HG03521 (cell line): Measurements from ENCODE around the gene DMAC2L.

ENCODE experiments used
- ATAC-seq: cut with Tn5 transposase; IDR thresholded peaks from one replicate; pipeline ENCODE4 v1.9.1; 2021; ENCODE audit warnings: mild to moderate bottlenecking, moderate library complexity; ENCODE audit not compliant: unreplicated experiment

Gene DMAC2L

DNA sequence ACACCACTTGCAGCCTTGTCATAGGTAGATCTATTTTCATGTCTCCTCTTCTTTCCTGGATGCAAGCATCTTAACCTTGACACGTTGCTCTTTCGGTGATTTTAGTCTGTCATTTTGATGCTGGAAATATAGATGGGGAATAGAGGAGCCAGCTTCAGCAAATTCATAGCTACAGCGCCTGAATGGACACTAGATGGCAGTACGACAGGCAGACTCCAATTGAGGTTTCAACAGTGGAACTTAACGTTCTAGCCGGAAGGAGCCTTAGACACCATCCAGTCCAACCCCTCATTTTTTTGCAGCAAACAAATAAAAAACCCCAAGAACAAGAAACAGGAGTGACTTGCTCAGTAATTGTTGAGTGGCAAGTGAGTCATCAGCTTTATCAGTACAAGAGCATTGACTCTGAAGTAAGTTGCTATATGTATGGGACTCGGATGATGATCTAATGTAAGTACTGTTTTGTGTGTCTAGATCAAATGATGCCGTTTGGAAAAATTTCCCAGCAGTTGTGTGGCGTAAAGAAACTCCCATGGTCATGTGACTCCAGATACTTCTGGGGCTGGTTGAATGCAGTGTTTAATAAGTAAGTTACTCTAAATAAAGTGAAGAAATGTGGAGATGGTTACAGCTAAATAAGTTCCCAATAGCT lies 9.0 kb downstream of the DMAC2L start:
- peak; percentile 88 for ATAC-seq

DNA sequence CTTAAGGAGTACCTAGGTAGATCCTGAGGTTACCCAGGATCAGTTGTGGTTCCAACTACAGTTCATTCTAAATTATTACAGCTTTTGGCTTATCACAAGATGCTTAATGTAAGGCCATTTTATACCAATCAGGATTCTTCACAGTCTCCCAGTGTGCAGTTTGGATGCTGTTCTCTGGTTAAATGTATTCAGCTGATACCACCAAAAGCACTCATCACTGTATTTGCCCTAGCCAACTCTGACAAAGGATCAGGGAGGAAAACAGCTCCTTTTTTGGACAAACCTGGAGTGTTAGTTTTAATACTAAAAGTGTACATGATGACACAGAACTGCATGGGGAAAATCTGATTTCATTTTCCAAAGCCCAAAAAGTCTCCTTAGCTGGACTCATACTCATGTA lies 19.5 kb downstream of the DMAC2L start:
- no peak for ATAC-seq

DNA sequence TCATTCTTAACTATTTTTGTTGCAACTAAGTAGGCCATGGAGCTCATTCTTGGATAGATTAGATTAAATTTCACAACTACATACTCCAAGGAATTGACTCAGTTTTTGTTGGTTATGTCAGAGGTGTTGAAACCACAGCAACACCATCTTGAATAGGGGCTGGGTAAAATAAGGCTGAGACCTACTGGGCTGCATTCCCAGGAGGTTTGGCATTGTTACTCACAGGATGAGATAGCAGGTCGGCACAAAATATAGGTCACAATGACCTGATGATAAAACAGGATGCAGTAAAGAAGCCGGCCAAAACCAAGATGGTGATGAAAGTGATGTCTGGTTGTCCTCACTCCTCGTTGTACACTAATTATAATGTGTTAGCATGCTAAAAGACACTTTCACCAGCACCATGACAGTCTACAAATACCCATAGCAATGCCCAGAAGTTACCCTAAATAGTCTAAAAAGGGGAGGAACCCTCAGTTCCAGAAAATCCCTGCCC lies 20.9 kb downstream of the DMAC2L start:
- no peak for ATAC-seq

DNA sequence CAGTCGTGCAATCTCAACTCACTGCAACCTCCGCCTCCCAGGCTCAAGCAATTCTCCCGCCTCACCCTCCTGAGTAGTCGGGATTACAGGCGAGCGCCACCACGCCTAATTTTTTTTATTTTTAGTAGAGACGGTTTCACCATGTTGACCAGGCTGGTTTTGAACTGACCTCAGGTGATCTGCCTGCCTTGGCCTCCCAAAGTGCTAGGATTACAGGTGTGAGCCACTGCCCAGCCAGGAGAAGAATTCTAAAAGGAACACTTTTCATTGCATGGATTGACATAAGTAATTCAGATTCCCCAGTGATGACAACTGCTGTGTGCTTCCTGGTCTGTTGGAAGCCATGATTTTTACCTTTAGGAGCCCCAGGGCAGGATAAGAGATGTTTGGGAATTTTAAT lies 22.1 kb downstream of the DMAC2L start:
- ATAC-seq: no peak

DNA sequence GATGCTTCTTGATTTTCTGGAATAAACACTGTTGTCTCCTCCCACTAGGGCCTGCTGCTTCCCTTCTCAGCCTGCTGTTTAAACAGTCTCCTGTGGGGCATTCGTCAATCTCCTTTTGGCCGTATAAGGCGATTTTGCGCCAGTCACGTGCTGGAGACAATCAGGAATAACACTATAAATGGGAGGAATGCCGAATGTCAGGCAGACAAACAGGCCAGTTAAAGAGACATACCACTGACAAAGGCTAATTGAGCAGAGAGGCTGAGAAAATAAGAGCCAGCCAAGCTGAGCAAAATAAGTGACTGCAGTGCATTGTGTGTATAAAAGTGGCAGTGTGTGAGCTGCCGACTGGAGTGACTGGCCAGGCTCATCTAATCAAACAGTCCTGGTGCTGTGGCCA lies 23.3 kb downstream of the DMAC2L start:
- no peak for ATAC-seq

DNA sequence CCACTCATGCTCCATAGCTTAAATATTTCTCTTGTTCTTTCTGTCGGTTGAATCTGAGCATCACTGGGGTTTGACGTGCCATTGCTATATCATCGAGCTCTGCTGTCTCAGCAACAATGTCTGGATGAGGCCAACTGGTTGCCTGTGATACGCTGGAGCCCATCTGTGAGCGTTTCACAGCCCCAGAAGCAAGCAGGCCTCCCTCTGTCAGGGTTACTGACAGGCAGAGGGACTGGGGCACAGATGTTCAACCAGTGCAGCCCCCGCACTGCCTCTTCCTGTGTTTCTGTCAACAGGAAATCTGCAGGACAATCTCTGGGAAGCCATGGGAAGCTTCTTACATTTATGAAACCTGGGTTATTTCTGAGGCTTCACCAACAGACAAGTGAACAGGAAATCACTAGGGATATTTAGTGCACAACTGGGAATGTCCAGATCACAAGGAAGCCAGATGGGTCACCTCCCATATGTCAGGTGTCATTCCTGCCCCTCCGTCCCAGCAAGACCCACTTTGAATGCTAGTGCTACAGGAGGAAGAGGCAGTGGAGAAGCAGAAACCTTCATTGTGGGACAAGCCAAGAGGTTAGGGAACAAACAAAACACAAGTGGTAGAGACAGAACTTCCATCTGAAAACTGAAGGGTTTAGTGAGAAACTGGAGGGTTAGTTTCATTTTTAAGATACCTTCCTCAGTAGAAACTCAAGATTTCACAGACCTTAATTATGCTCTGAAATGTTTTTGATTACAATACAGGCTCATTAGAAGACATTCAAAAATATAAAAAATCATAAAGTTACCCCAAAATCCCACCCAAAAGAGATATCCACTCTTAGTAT lies 24.1 kb downstream of the DMAC2L start:
- no peak for ATAC-seq

DNA sequence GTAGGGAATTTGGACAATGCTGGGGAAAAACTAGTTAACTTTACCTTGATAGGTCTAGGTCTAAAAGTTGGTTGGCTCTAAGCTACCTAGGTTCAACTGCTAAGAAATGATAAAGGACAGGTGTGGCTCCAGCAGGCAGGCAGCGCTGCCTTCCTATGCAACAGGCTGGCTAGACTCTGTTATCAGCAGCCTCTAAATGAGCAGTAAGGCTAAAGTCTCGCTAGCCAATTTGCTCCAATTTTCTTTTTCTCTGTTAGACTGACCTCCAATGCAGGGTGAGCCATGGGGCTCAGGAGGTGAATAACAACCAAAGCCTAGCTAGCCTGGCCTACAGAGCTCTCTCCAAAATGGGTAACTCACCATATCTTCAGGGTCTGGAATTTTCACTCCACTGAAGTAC lies 26.5 kb downstream of the DMAC2L start:
- no peak for ATAC-seq

DNA sequence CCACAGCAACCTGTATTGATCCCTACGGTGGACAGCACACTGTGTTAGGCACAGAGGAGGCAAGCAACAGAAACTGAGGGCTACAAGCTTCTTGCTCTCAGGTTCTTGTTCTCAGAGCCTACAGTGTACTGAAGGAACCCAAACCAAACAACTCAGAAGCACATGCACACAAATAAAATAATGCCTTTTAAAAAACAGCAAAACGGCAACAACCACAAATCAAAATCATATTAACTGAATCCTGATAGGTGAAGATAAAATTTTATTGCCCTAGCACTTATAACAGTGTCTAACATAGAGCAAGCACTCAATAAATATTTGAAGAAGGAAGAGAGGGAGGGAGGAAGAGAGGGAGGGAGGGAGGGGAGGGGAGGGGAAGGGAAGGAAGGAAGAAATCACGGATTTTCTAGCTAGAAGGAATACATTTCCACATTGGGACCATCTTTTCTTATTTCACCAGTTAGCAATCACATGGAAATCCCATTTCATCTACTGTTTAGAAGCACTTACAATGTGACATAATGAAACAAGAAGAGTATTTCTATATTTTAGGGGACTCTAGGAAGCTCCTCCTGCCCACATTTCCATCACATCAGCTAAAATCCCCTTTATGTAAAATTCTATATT lies 27.2 kb downstream of the DMAC2L start:
- no peak for ATAC-seq

DNA sequence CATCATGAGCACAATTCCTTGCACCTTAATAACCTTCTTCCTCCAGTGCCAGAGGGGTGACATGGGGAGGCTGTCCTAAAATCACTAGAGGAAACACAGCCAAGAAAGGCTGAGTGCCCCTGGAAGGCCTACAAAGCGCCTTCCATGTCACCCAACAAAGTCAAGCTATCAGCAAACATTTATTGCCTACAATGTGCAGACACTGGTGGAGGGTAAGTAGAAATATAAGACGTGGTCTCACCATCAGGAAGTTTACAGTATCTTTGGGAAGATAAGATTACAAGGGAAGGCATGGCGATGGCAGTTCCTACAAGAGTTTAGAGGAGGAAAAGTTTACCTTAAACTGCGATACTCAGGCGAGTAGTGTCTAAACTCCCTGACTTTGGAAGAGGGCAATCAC lies 27.9 kb downstream of the DMAC2L start:
- no peak for ATAC-seq

DNA sequence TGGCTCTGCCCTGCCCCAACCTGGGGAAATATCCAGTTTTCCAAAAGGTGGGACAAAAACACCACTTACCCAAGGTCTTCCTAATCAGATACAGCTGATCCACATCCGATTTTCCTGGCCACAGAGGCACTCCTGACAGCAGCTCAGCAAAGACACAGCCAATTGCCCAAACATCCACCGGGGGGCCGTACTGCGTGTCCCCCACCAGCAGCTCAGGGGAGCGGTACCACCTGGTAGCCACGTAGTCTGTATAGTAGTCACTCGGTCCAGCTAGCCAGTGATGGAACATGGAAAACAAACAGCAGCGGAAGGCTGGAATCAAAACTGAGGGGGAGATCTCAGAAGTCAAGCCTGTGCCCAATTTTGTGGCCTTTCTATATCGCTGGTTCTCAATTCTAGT lies 28.8 kb downstream of the DMAC2L start:
- ATAC-seq: no peak

DNA sequence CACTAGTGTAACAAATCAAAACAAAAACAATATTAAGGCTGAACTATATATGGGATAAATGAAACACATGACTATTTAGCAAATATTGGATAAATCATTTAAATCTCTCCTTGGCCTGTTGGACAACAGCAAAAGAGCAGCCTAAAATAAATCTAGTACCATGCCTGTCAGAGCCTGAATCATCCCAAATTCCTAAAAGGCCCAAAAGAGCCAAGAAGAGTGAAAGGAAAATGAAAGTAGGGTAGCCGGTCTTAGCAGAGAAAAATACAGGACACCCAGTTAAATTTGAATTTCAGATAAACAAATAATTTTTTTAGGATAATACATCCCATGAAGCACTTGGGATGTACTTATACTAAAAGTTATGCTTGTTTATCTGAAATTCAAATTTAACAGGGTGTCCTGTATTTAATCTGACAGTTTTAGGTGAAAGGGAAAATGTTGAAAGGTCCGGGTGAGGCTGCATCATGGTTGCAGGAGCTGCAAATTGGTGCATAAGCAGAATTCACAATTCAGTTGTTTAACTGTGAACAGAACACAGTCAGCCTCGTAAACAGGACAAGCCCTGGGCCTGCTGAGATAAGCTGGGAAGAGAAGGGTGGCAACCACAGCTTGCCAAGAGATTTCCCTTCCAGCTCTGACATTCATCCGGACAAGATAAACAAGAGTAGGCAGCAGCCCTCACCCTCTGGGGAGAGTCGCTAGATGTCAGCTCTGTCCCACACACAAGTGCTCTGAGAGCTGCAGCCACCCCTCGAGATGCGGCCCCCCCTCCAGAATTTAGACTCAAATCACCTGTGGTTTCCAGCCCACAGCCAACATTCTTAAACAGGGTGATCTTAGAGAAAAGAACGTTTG lies 30.3 kb downstream of the DMAC2L start:
- ATAC-seq: peak; percentile 53

DNA sequence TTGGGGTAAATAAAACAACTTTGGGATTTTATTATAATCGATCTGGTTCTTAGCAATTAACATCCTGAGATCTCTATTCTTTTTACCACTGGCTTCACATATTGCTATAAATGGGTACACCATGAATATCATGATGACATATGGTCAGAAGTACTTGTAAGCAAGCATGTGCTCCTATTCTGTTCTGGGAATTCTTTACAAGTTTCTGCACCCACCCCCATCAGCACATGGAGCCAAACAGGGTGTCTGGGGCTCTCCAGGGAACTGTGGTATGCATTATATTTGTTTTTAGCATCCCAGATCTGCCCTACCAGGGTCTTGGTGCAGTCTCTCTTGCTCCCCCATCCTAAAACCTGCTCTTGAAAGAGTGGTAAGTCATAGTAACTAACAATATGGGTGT lies 31.3 kb downstream of the DMAC2L start:
- no peak for ATAC-seq

DNA sequence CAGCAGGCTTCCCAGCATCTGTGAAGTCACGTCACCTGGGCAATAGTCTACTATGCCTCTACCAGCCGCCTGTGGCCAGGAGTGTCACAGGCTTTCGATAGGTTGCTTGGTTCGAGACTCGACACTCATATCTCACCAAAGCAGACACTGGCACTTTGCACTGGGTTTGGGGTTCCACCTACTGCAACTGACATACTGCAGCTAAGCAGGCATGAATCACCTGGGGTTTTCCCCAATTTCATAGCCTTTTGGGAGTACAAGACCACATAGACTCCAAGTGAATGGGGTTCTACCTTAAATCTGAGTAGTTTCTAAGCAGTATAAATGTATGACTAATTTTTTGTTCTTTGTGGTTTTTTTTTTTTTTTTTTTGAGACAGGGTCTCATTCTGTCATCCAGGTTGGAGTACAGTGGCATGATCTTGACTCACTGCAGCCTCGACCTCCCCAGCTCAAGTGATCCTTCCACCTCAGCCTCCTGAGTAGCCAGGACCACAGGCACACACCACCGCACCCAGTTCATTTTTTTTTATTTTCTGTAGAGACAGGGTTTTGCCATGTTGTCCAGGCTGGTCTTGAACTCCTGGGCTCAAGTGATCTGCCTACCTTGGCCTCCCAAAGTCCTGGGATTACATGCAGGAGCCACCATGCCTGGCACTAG lies 32.1 kb downstream of the DMAC2L start:
- no peak for ATAC-seq

DNA sequence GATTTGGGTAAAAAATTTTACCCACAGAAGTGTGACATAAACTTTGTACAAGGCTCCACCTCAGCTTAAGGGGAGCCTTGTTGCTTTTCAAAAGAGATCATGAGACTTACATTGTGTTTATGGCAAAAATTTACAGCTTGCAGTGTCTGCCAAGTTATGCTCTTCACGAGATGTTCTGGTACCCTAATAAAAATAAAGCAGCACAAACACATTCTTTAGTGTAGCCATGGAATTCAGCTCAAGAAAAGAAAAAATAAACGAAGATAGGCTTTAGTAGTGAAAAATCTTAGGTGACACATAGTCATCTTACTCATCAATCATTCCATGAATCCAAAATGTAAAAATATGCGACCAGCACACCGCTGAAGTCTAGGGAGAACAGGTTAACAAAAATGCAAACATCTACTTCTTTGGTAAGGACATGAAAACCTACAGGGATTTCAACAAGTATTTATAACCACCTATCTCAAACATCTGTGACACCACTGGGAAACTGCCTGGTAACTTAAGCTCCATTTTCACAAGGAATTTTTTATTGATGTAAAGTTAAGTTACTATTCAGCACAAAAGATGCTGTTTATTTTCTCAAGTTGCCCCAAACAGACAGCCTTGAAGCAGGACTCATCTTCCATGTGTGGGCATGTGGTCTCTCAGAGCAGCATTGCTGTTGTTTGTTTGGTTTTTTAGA lies 32.9 kb downstream of the DMAC2L start:
- no peak for ATAC-seq

DNA sequence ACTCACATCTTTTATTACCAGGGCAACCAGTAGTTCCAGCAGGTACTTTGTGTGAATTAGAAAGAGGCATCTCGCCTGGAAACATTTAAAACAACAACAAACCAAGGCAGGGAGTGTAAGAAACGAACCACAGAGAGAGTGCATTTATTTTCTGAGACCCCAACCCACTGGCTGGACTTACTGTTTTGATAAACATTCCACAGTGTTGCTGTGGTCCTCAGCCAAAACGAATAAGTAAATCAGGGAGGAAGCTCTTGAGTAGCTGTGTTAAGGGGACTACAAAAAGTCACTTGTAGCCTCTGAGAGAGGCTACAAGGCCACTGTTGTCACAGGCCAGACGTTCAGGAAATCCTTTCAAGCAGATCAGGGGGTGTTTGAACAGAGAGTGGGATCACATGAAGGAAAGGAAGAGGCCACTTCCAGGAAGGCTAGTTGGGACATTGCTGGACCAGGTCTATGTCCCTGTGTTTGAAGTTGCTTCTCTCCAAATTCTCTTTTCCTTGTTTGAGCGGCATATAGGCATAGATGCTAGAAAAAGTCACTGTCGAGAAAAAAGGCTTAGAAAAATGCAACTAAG lies 33.8 kb downstream of the DMAC2L start:
- ATAC-seq: no peak

DNA sequence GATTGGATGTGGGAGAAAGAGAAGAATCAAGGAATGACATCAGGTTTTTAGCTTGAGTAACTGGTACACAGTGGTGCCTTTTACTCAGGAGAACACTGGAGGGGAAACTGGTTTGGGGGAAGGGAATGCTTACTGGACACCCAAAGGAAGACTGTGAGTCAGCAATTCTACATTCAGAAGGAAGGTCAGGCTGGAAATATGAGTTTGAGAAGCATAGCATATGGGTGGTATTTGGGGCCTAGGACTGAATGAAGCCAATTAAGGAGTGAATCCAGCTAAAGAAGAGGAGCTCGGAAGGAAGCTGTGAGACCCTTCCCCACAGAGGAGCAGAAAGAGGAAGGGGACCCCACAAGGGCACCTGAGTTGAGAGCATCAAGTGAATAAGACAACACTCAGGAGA lies 35.4 kb downstream of the DMAC2L start:
- no peak for ATAC-seq

DNA sequence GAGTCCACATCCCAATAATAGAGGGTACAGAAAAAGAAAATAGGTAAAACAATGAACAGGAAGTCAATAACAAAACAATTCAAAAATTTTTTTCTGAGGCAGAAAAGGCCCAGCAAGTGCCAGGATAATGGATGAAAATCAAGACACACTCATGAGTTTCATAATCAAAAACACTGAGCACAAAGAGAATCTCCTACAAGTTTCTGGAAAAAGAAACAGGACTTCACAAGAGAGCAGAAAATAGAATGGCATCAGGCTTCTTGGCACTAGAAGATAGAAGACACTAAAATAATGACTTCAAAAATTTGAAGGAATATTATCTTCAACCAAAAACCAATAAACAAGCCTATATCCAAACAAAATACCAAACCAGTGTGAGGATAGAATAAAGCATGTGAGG lies 36.8 kb downstream of the DMAC2L start:
- no peak for ATAC-seq

DNA sequence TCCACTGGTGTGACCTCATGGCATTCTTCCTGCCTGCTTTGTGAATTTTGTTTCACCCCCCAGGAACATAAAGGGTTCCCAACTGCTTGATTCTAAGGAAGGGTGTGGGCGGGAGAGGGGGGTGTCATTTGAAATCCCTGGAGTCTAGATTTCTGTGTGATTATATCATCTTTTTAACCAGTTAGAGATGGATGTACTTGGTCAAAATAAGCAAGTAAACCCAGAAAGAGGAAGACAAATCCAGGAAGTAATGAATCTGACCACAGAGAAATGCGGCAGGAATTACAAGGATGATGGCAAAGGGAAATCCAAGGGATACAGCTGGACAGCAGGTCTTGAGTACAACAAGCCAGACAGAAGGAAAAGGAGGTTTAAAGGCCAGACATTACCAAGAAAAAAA lies 38.9 kb downstream of the DMAC2L start:
- no peak for ATAC-seq

DNA sequence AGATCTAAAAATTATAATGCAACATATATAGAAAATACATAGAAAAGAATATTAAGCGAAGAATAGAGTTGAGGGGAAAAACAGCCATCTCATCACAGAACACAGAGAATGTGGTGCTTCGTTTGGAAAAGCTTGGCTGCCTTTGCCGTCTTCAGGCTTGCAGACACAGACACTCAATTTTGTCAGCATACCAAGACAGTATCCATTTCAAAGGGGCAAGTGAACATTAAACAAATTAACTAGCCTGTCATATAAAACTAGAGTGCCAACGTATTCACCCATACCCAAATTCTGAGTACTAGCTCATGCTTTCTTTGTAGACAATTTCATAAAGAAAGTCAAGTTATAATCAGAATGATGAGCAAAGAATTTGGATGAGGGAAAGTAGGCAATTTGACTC lies 40.5 kb downstream of the DMAC2L start:
- no peak for ATAC-seq

DNA sequence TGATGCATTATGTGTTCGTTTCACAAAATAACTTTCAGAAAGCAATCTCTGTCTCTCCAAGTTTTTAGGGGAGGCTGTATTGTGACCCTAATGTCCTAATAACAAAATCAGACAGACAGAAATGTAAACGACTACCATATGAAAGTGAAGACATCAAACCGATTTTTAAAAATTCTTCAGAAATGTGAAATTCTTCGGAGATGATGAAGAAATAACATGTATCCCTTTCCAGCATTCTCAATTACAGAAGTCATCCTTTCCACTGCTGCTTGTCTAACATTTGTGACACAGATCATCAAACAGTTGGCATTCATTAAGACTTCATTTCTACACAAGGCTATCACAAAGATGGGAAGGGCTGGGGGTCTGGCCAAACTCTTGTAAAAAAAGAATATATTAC lies 41.0 kb downstream of the DMAC2L start:
- no peak for ATAC-seq
